NB4 (cell line): Measurements from ENCODE around the gene EGFL7.

Source experiments
- CTCF ChIP-seq: IDR thresholded peaks from one replicate; pipeline ENCODE4 v1.5.1; 2012; ENCODE audit warnings: low read depth, low read length
- MAX ChIP-seq: IDR thresholded peaks from 2 replicates; pipeline ENCODE4 v1.6.1; 2011; ENCODE audit warnings: low read depth, low read length
- POLR2A ChIP-seq: IDR thresholded peaks from 2 replicates; pipeline ENCODE4 v1.6.1; 2011; ENCODE audit warnings: mild to moderate bottlenecking; ENCODE audit not compliant: insufficient read length; ENCODE audit errors: extremely low read depth

GRCh38 chr9:136719195-136719880, 56.6 kb downstream of the EGFL7 start:
- TF ChIP-seq CTCF, result no peak
- no peak for TF ChIP-seq MAX
- TF ChIP-seq POLR2A, result no peak
